GM12891 (cell line): ENCODE results near the gene TIGD3.

Experiments used
- POLR2A ChIP-seq: IDR thresholded peaks from 2 replicates; pipeline ENCODE4 v1.6.1; 2011; ENCODE audit warnings: low read depth, low read length, control low read depth
- POLR2AphosphoS5 ChIP-seq: IDR thresholded peaks from 2 replicates; pipeline ENCODE4 v1.6.1; 2011; ENCODE audit warnings: low read depth, low read length, control low read depth
- SPI1 ChIP-seq: IDR thresholded peaks from 2 replicates; pipeline ENCODE4 v1.6.1; 2011; ENCODE audit warnings: low read depth, low read length, control low read depth
- TAF1 ChIP-seq: IDR thresholded peaks from 2 replicates; pipeline ENCODE4 v1.6.1; 2011; ENCODE audit warnings: low read depth, low read length, control low read depth

DNA sequence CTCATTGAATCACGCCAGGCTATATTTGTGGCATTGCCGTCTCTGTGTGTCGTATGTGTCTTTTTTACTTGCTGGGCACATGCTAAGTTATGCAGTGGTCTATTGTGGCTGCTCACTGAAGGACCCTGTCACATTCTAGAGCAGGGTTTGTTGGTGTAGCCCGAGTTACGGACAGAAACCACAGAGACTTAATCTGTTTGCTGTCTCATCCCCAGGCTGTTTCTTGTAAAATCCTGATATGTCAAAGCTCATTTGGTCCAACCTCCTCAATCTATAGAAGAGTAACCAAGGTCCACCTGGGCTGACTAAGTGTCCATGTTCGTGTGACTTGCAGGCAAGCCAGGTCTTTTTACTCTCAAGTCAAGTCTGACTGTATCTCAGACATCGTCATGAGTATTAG, 15.9 kb upstream of the TIGD3 start:
- no peak for TF ChIP-seq POLR2A
- TF ChIP-seq SPI1, result no peak
- no peak for TF ChIP-seq TAF1
- no peak for TF ChIP-seq POLR2AphosphoS5
